Choroid plexus epithelial cell (primary cell): ENCODE results near the gene PSTPIP1.

ENCODE experiments used
- DNase-seq: peaks from one replicate; pipeline ENCODE4 v3.0.0-alpha.2; 2010; ENCODE audit warnings: low read depth
- H3K4me3 ChIP-seq: 2 replicates; pipeline ENCODE4 v1.5.1; 2011; ENCODE audit warnings: low read depth, mild to moderate bottlenecking, control low read depth, low read length, moderate library complexity
- TF ChIP-seq, protein P1 (sequence below): conservative IDR thresholded peaks from 2 replicates; pipeline ENCODE4 v1.5.1; 2011; ENCODE audit warnings: low read depth, mild to moderate bottlenecking, control low read depth, inconsistent platforms, low read length, moderate library complexity

The PSTPIP1 gene

DNA sequence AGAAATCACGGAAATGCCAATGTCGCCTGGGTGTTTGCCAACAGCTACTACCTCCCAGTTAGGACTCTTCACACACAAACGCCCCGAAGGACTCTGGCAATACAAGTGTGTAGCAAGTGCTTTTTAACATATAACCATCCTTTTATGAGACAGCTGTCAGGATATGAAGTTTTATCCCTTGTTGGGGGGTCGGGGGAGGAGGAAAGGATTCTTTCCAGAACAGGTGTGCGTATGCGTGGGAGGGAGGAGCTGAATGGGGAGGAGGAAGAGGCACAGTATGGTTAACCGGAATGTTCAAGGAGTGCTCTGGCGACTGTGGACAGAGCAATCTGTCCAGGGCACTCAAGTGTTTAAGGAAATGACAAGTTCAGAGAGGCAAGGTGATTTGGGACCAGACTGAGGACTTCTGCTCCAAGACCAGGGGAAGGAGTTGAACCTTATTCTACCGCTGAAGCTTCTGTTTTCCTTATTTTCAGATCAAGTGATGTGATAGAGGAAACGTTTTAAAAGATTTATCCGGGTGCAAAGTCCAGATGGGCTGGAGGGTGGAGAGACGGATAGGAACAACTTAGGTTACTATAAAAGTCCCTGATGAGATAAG lies 74.7 kb downstream of the PSTPIP1 start:
- peak overlapping the region; percentile 75 for H3K4me3 ChIP-seq
- TF ChIP-seq, protein P1, sequence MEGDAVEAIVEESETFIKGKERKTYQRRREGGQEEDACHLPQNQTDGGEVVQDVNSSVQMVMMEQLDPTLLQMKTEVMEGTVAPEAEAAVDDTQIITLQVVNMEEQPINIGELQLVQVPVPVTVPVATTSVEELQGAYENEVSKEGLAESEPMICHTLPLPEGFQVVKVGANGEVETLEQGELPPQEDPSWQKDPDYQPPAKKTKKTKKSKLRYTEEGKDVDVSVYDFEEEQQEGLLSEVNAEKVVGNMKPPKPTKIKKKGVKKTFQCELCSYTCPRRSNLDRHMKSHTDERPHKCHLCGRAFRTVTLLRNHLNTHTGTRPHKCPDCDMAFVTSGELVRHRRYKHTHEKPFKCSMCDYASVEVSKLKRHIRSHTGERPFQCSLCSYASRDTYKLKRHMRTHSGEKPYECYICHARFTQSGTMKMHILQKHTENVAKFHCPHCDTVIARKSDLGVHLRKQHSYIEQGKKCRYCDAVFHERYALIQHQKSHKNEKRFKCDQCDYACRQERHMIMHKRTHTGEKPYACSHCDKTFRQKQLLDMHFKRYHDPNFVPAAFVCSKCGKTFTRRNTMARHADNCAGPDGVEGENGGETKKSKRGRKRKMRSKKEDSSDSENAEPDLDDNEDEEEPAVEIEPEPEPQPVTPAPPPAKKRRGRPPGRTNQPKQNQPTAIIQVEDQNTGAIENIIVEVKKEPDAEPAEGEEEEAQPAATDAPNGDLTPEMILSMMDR, result no peak
- DNase-seq, result no peak

DNA sequence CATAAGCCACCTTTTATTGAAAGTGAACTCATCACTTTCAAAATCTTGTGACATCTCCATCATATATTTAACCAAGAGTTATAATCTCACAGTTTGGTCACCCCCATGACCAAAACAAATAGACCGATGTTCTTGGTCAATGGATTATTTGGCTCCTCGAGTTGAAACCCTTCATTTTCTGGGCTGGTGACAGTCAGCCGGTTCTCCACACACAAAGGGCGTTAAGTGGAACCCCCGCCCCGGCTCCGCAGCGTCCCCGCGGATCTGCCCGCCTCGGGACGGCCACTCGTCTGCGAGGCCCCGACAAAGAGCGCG lies 75.2 kb downstream of the PSTPIP1 start:
- peak overlapping the region; percentile 75 for H3K4me3 ChIP-seq
- no peak for DNase-seq
- TF ChIP-seq, protein P1, result no peak

DNA sequence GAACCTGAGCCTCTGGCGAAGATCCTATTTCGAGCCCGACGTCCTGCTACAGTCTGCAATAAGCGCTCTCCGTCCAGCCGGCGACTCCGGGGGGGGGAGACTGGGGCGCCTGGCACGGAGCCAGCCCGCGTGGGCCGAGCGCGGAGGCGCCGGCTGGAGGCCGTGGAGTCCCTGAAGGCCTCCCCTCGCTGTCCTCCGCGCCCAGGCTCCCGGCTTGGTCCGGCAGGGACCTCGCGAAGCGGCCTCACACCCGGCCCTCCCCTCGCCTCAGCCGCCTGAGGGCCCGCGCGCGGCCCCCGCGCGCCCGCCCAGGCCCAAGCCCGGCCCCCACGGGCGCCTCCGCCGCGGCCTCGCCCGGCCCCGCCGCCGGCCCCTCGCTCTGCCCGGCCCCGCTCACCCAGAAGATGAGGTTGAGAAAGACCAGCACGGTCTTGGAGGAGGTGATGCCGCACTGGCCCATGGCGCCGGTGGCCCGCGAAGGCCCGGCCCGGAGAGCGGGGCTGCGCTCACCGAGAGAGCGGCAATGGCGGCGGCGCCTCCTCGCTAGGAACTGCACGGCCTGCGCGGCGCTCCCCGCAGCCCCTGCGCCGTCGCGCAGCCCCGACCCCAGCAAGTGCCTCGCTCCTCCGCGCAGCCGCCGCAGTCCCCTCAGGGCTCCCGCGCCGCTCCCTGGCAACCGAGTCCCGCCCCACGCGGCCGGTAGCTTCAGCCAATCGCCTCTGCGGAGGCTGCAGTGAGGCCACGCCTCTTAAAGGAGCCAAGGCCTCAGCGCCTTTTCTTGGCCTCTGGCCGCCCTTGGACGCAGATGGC lies 75.8 kb downstream of the PSTPIP1 start, which contains the start of gene TSPAN3:
Gene TSPAN3, minus strand, starts transcription at position 615 of the 810 bp plus-strand sequence. Its CDS starts 155 bp downstream, at position 460.
- peak within 1 kb of the TSS; percentile 75 for H3K4me3 ChIP-seq
- TF ChIP-seq, protein P1, result no peak
- DNase-seq, result peak; percentile 94

DNA sequence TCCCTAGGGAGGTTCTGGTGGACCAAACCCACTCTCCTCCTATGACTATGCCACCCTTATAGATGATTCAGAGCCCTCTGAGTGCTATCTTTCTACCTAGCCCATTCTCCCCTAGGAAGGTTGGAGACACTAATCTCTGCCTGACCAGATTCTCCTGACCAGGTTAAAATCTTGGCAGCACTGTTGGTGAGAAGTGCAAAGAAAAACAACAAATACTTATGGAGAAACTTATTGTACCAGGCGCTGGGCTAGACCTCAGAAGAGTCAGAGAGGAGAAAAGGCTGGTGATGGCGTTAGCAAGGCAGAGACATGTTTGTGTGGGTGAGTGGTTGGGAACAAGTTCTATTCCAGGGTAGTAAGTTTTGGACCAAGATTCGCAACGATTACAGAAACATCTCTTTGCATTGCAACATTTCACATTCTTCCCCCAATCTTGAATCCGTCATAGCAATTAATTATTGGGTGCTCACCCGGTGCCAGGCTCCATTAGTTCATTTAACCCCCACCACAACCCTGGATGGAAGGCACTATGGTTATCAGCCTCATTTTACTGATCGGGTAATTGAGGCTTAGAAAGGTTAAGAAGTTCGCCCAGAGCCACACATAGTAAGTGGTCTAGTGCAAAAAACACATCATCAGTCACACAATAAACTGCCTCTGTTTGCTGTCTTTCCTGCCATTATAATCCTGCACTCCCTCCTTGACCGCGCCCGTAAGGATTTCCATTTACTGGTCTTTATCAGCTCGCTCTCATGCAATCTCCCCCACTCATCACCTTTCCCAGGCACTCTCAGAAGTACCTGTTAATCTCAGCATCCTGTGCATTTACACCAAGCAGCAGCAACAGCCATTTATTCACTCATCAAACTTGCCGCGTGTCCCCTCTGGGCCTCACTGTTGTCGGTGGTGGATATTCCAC lies 76.6 kb downstream of the PSTPIP1 start:
- no peak overlapping the region for H3K4me3 ChIP-seq
- no peak for DNase-seq
- TF ChIP-seq, protein P1, result no peak

DNA sequence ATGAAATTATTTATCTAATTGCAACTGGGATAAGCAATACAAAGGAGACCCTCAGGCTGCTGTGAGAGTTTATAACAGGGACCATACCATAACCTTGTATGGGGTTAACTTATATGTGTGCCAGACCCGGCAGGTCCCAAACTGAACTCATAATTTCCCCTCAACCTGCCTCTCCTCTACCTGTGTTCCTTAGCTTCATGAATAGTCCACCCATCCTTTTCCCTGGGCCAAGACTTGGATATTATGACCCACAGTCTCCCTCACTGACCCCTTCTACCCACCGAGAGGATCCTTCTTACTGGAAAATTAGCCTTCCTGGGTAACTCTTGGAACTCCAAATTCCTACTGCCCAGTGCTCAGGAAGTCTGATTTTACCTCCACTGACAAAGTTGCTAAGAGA lies 79.4 kb downstream of the PSTPIP1 start:
- no peak overlapping the region for H3K4me3 ChIP-seq
- TF ChIP-seq, protein P1, result no peak
- no peak for DNase-seq

DNA sequence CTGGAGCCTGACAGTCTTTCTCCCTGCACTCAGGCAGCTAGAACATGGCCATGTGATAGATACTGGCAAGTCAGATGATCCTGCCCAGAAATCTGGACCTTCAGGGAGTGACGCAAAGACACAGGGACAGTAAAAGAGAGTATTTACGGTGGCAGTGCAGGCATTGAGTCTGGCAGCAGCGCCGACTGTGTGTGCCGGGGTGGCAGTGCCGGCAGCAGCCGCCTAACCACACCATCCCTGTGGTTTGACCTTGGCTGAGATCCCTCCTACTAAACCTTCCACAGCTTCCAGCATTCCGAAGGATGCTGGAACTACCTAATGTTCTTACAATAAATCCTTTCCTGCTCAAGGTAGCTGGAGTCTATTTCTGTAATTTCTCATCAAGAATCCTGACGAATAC lies 80.6 kb downstream of the PSTPIP1 start:
- TF ChIP-seq, protein P1, result no peak
- H3K4me3 ChIP-seq, result no peak overlapping the region
- no peak for DNase-seq
